Stimulated activated CD4-positive, alpha-beta T cell treated with anti-CD3 and anti-CD28 coated beads, Interleukin-1b, Interleukin-23, amount 100 ng/mL, for 24 hours (primary cell): ENCODE results near the gene ZNF560.
"Not testable (repeated sequence)": the region's sequence is repeated elsewhere in the genome, so short reads cannot be mapped to it uniquely, and the experiment has no call there.

Experiments
- DNase-seq, 4 experiments: peaks; one replicate each; pipeline ENCODE4 v3.0.0-alpha.2; 2020; ENCODE audit warnings: low read depth in 4 of 4, low spot score in 1 of 4

The ZNF560 gene

GRCh38 chr19:9498183-9498902 lies at the start of gene ZNF560:
TSS of gene ZNF560 (minus strand) at chr19:9498616. CDS start at chr19:9475313, 23,303 bp downstream.
- no peak for DNase-seq

DNA sequence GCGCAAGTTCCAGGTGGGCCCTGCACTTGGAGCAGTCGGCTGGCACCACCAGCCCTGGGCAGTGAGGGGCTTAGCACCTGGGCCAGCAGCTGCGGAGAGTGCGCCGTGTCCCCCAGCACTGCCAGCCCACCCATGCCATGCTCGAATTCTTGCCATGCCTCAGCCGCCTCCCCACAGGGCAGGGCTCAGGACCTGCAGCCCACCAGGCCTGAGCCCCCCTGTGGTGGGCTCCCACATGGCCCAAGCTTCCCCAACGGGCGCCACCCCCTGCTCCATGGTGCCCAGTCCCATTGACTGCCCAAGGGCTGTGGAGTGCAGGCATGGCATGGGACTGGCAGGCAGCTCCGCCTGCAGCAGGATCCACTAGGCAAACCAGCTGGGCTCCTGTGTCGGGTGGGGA lies 49.5 kb upstream of the ZNF560 start:
- DNase-seq, result no peak

DNA sequence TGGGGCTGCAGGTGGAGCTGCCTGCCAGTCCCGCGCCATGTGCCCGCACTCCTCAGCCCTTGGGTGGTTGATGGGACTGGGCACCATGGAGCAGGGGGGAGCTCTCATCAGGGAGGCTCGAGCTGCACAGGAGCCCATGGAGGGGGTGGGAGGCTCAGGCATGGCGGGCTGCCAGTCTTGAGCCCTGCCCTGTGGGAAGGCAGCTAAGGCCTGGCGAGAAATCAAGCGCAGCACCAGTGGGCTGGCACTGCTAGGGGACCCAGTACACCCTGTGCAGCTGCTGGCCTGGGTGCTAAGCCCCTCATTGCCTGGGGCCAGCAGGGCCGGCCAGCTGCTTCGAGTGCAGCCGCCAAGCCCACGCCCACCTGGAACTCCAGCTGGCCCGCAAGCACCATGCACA lies 42.9 kb upstream of the ZNF560 start:
- not testable (repeated sequence) for DNase-seq

DNA sequence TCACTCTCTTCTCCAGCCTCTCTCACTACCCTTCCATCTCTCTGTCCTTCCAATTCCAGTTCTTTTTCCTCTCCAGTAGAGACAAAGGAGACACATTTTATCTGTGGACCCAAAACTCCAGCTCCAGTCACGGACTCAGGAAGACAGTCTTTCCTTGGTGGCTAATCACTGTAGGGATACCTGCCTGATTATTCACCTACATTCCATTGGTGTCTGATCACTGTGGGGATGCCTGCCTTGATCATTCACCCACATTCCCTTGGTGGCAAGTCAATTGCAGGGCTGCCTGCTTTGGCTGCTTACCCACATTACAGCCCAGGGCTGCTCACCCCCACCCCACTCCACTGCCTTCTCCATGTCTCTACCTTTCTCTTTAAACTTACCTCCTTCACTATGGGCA lies 41.5 kb upstream of the ZNF560 start:
- not testable (repeated sequence) for DNase-seq

GRCh38 chr19:9539201-9539600 lies 40.8 kb upstream of the ZNF560 start:
- not testable (repeated sequence) for DNase-seq

GRCh38 chr19:9538183-9539058 lies 40.0 kb upstream of the ZNF560 start, which contains the start of gene ZNF426:
TSS of gene ZNF426 (minus strand) at chr19:9538645. CDS start at chr19:9536232, 2,413 bp downstream.
- DNase-seq, result peak; percentile 72 to 83 (median 76)

- no peak for DNase-seq
Observed at GRCh38 chr19:9535934-9536333, 37.5 kb upstream of the ZNF560 start.

GRCh38 chr19:9531933-9532332 lies 33.5 kb upstream of the ZNF560 start:
- no peak for DNase-seq

GRCh38 chr19:9528757-9529336 lies 30.4 kb upstream of the ZNF560 start:
- DNase-seq, result no peak

DNA sequence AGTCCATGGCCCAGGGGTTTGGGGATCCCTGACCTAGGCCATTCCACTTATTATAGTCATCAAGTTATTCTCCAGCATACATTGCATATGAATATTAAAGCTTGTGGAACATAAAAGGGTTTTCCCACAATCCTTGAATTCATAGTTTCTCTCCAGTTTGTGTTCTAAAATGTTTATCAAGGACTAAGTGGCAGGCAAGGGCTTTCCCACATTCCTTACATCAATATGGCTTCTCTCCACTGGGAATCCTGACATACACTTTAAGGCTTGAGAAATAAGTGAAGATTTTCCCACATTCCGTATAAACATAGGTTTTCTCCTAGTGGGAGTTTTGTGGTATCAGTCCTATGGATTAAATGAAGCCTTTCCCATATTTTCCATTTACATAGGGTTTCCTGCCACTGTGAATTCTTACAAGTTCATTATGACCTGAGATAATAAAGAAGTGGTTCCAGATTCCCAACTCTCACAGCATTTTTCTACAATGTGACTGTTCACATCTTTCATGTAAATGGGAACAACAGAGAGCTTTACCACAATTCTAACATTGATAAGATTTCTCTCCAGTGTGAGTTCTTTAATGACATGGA lies 25.6 kb upstream of the ZNF560 start:
- DNase-seq, result no peak

DNA sequence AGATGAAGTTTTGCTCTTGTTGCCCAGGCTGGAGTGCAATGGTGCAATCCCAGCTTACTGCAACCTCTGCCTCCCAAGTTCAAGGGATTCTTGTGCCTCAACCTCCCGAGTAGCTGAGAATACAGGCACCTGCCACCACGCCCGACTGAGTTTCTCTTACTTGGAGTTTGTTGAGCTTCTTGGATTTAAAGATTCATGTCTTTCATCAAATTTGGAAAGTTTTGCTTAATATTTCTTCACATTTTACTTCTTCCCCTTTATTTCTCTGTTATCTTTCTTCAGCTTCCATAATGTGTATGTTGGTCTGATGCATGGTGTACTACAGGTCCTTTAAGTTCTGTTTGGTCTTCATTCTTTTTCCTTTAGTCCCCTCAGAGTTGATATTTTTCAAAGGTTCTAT lies 8.9 kb upstream of the ZNF560 start:
- DNase-seq, result no peak

GRCh38 chr19:9500796-9501195 lies 2.4 kb upstream of the ZNF560 start:
- no peak for DNase-seq

- DNase-seq, result no peak
Observed at GRCh38 chr19:9494096-9494495, 4.3 kb downstream of the ZNF560 start.

DNA sequence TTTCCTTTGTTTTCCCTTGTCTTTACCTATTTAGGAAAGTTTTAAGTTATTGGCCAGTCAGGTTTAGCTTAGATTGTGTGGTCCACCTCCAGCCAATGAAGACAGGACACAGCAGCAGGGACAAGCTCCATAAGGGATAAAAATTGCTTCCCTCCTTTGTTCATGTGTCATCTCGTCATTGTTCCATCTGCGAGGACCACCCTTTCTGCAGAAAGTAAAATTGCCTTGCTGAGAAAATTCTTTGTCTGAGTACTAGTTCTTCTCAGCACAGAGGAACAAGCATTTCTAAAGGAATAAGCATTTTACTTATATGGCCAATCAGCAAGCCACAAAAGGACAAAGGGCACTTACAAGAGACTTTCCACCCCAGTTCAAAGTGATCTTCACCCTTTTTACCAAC lies 11.4 kb downstream of the ZNF560 start:
- DNase-seq, result no peak

DNA sequence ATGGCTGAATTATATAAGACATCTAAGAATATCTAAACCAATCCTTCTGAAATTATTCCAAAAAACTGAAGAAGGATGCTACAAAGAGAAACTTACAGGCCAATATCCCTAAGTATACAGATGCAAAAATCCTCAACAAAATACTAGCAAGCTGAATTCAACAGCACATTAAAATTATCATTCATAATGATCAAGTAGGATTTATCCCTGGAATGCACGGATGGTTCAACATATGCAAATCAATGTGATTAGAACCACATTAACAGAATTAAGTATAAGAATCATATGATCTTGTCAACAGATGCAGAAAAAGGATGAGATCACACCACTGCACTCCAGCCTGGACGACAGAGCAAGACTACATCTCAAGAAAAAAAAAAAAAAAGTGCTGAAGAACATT lies 13.3 kb downstream of the ZNF560 start:
- DNase-seq, result no peak

GRCh38 chr19:9474975-9475374 lies 23.4 kb downstream of the ZNF560 start:
- no peak for DNase-seq

- no peak for DNase-seq
Observed at GRCh38 chr19:9467161-9467560, 31.3 kb downstream of the ZNF560 start.

- DNase-seq, result no peak
Observed at GRCh38 chr19:9461938-9462337, 36.5 kb downstream of the ZNF560 start.

DNA sequence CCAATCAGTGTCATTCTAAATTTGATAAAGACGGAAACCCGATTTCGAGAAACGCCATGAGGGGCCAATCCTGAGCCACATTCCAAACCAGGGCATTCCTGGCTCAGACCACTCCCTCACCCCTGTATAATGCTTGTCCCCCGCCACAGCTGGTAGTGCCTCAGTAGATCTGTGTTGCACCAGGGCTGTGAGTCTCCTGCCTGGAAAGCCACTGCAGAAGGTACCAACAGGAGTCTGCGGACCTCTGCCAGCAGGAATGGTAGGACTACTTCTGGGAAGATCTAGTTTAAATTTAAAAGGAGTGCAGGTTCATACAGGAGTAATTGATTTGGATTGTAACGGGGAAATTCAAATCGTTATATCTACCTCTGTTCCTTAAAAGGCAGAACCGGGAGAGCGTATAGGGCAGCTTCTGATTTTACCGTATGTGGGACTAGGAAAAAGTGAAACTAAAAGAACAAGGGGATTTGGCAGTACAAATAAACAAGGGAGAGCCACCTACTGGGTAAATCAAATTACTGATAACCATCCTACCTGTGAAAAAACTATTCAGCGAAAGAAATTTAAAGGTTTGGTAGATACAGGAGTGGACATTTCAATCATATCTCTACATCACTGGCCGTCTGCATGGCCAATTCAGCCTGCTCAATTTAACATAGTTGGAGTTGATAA lies 42.3 kb downstream of the ZNF560 start:
- DNase-seq, result no peak

GRCh38 chr19:9453953-9454352 lies 44.5 kb downstream of the ZNF560 start:
- no peak for DNase-seq

- no peak for DNase-seq
Observed at GRCh38 chr19:9445037-9445436, 53.4 kb downstream of the ZNF560 start.
